ENCODE data around the gene MAPKAPK5. TPM values are rescaled to one million over a fixed set of nuclear protein-coding genes. Genes with fewer than 3 reads are reported as not detected.

MAPKAPK5 gene
- total RNA-seq, 1 donor from 2014 or later: 70.8 TPM

- no peaks in the 10 kb centered on the region for H3K27me3 ChIP-seq
- peaks cover 11% of the 10 kb centered on the region for H3K36me3 ChIP-seq
- H3K36me3 Mint-ChIP-seq: peaks cover 19% of the 10 kb centered on the region
- H3K9ac ChIP-seq: no peak overlapping the region
- H3K27me3 Mint-ChIP-seq (ENCODE audit: insufficient read depth, low read depth): peaks cover 3% of the 10 kb centered on the region
- H3K27ac Mint-ChIP-seq: no peak overlapping the region
- no peaks in the 10 kb centered on the region for H4K20me1 ChIP-seq (ENCODE audit: low read depth)
- H2AFZ ChIP-seq (replicated peaks): no peak overlapping the region
- TF ChIP-seq CTCF (IDR thresholded peaks at IDR 0.05): no peak
- no peak for TF ChIP-seq EZH2phosphoT487 (IDR thresholded peaks at IDR 0.05)
- no peak for TF ChIP-seq EZH2 (IDR thresholded peaks at IDR 0.05)
- H3K79me2 ChIP-seq (ENCODE audit: low read depth): no peaks in the 10 kb centered on the region
- no peaks in the 10 kb centered on the region for H3K9me3 Mint-ChIP-seq
- H3F3A ChIP-seq (ENCODE audit: low read depth): no peaks in the 10 kb centered on the region
- H3K9me3 ChIP-seq (ENCODE audit: low read depth): no peaks in the 10 kb centered on the region
- H3K4me3 Mint-ChIP-seq: no peak overlapping the region
- no peak overlapping the region for H3K4me3 ChIP-seq
- no peaks in the 10 kb centered on the region for H3K4me1 ChIP-seq
- no peak overlapping the region for H3K4me2 ChIP-seq
- no peak for DNase-seq (ENCODE audit: low spot score)
- no peak overlapping the region for H3K27ac ChIP-seq
- H3K4me1 Mint-ChIP-seq: no peaks in the 10 kb centered on the region
Observed at GRCh38 chr12:111799758-111800157, 42.3 kb upstream of the MAPKAPK5 start.

- no peaks in the 10 kb centered on the region for H3K4me1 Mint-ChIP-seq
- DNase-seq (ENCODE audit: low spot score): no peak
- peaks cover 17% of the 10 kb centered on the region for H3K36me3 Mint-ChIP-seq
Observed at GRCh38 chr12:111803038-111803626, 38.9 kb upstream of the MAPKAPK5 start.

GRCh38 chr12:111803851-111804250, 38.2 kb upstream of the MAPKAPK5 start:
- peaks cover 7% of the 10 kb centered on the region for H3K36me3 ChIP-seq
- H3F3A ChIP-seq (ENCODE audit: low read depth): no peaks in the 10 kb centered on the region
- no peaks in the 10 kb centered on the region for H3K79me2 ChIP-seq (ENCODE audit: low read depth)
- no peak overlapping the region for H3K4me2 ChIP-seq
- no peaks in the 10 kb centered on the region for H4K20me1 ChIP-seq (ENCODE audit: low read depth)
- Mint-ChIP-seq H3K9me3 (no peaks in the 10 kb centered on the region), H3K27me3 (ENCODE audit: insufficient read depth, low read depth) (no peaks in the 10 kb centered on the region), H3K4me1 (no peaks in the 10 kb centered on the region), H3K36me3 (peaks cover 16% of the 10 kb centered on the region), H3K4me3 (no peak overlapping the region), H3K27ac (no peak overlapping the region)
- no peak overlapping the region for H3K27ac ChIP-seq
- H3K27me3 ChIP-seq: no peaks in the 10 kb centered on the region
- DNase-seq (ENCODE audit: low spot score): no peak
- H2AFZ ChIP-seq (replicated peaks): no peak overlapping the region
- no peaks in the 10 kb centered on the region for H3K4me1 ChIP-seq
- H3K9ac ChIP-seq: no peak overlapping the region
- H3K9me3 ChIP-seq (ENCODE audit: low read depth): no peaks in the 10 kb centered on the region
- H3K4me3 ChIP-seq: no peak overlapping the region
- no peak for TF ChIP-seq CTCF (IDR thresholded peaks at IDR 0.05)
- no peak for TF ChIP-seq EZH2phosphoT487 (IDR thresholded peaks at IDR 0.05)
- TF ChIP-seq EZH2 (IDR thresholded peaks at IDR 0.05): no peak

More at GRCh38 chr12:111803038-111803626, 38.9 kb upstream of the MAPKAPK5 start:
- H3F3A ChIP-seq (ENCODE audit: low read depth): no peaks in the 10 kb centered on the region
- no peak overlapping the region for H3K4me2 ChIP-seq
- H3K36me3 ChIP-seq: peaks cover 7% of the 10 kb centered on the region
- Mint-ChIP-seq H3K27me3 (ENCODE audit: insufficient read depth, low read depth) (no peaks in the 10 kb centered on the region), H3K27ac (no peak overlapping the region), H3K9me3 (no peaks in the 10 kb centered on the region), H3K4me3 (no peak overlapping the region)
- no peaks in the 10 kb centered on the region for H4K20me1 ChIP-seq (ENCODE audit: low read depth)
- H3K9ac ChIP-seq: no peak overlapping the region
- no peaks in the 10 kb centered on the region for H3K27me3 ChIP-seq
- H3K79me2 ChIP-seq (ENCODE audit: low read depth): no peaks in the 10 kb centered on the region
- no peaks in the 10 kb centered on the region for H3K4me1 ChIP-seq
- H3K27ac ChIP-seq: no peak overlapping the region
- TF ChIP-seq EZH2 (IDR thresholded peaks at IDR 0.05): no peak
- no peak for TF ChIP-seq EZH2phosphoT487 (IDR thresholded peaks at IDR 0.05)
- no peak for TF ChIP-seq CTCF (IDR thresholded peaks at IDR 0.05)
- H2AFZ ChIP-seq (replicated peaks): no peak overlapping the region
- no peaks in the 10 kb centered on the region for H3K9me3 ChIP-seq (ENCODE audit: low read depth)
- H3K4me3 ChIP-seq: no peak overlapping the region

Measured in neural progenitor cell (in vitro differentiated cells).